Bronchial epithelial cell (primary cell): Measurements from ENCODE around the gene RASSF3. TPM values are rescaled to one million over a fixed set of nuclear protein-coding genes. Genes with fewer than 3 reads are reported as not detected.
"Not testable (repeated sequence)": the region's sequence is repeated elsewhere in the genome, so short reads cannot be mapped to it uniquely, and the experiment has no call there.

Experiments
- DNase-seq: peaks from one replicate; pipeline ENCODE4 v3.0.0-alpha.2; 2010; ENCODE audit warnings: low read depth
- FAIRE-seq: peaks from 2 replicates; lab custom pipeline; 2011; peaks lifted over from hg19 to GRCh38; lab: Jason Lieb, UNC
- H3K27me3 ChIP-seq: 2 replicates; pipeline ENCODE4 v1.5.1; 2011; ENCODE audit warnings: low read length; ENCODE audit not compliant: control insufficient read depth, insufficient read depth
- H3K36me3 ChIP-seq: 2 replicates; pipeline ENCODE4 v1.5.1; 2011; ENCODE audit warnings: low read length; ENCODE audit not compliant: control insufficient read depth, insufficient read depth
- H3K4me3 ChIP-seq: 2 replicates; pipeline ENCODE4 v1.5.1; 2011; ENCODE audit warnings: mild to moderate bottlenecking, low read depth, low read length, control low read depth
- CTCF ChIP-seq: IDR thresholded peaks from 2 replicates; pipeline ENCODE4 v1.5.1; 2011; ENCODE audit warnings: mild to moderate bottlenecking, moderate library complexity, low read length, control low read depth, inconsistent platforms; ENCODE audit not compliant: insufficient read depth, severe bottlenecking
- total RNA-seq: library from RNA; depleted of rRNA; stranded (reverse); fragments of >200 nt; gene quantifications from 2 replicates; pipeline ENCODE4 v1.2.1, GENCODE V29; 2014

Gene RASSF3
- total RNA-seq, 1 donor from 2014 or later, result 9.7 TPM

- Histone ChIP-seq H3K27me3 (no peaks in the 10 kb centered on the region), H3K4me3 (no peak overlapping the region), H3K36me3 (no peaks in the 10 kb centered on the region)
- no peak for TF ChIP-seq CTCF
- FAIRE-seq (no peak), DNase-seq (no peak)
These were observed 11.1 kb downstream of the RASSF3 start for GRCh38 chr12:64621257-64621942.

GRCh38 chr12:64624035-64624434 lies 13.7 kb downstream of the RASSF3 start:
- FAIRE-seq (no peak), DNase-seq (no peak)
- Histone ChIP-seq H3K27me3 (no peaks in the 10 kb centered on the region), H3K4me3 (no peak overlapping the region), H3K36me3 (no peaks in the 10 kb centered on the region)
- no peak for TF ChIP-seq CTCF

- Histone ChIP-seq H3K4me3 (peak overlapping the region; percentile 7), H3K36me3 (no peaks in the 10 kb centered on the region), H3K27me3 (no peaks in the 10 kb centered on the region)
- DNase-seq (peak; percentile 91), FAIRE-seq (no peak)
- no peak for TF ChIP-seq CTCF
These were observed 15.2 kb downstream of the RASSF3 start for GRCh38 chr12:64625243-64626077.

- H3K27me3 ChIP-seq, H3K4me3 ChIP-seq, FAIRE-seq: not testable (repeated sequence)
These were observed 16.3 kb downstream of the RASSF3 start for GRCh38 chr12:64626588-64626987.

GRCh38 chr12:64627771-64628170 lies 17.5 kb downstream of the RASSF3 start:
- peak; percentile 46 for DNase-seq

More at GRCh38 chr12:64626588-64626987, 16.3 kb downstream of the RASSF3 start:
- DNase-seq, H3K36me3 ChIP-seq: not testable (repeated sequence)

More at GRCh38 chr12:64627771-64628170, 17.5 kb downstream of the RASSF3 start:
- Histone ChIP-seq H3K4me3 (no peak overlapping the region), H3K36me3 (no peaks in the 10 kb centered on the region), H3K27me3 (no peaks in the 10 kb centered on the region)
- no peak for TF ChIP-seq CTCF
- FAIRE-seq, result no peak
